Endodermal cell (in vitro differentiated cells): ENCODE data around the gene SPAG5. TPM values are rescaled to one million over a fixed set of nuclear protein-coding genes. Genes with fewer than 3 reads are reported as not detected.

Experiments used
- DNase-seq: peaks from one replicate; pipeline ENCODE4 v3.0.0-alpha.2; 2017
- H3K27ac ChIP-seq: 2 replicates; pipeline ENCODE4 v1.5.1; 2013; ENCODE audit warnings: mild to moderate bottlenecking, low read depth, low read length, moderate library complexity
- H3K27me3 ChIP-seq: 2 replicates; pipeline ENCODE4 v1.6.1; 2013; ENCODE audit warnings: mild to moderate bottlenecking, low read length, moderate library complexity; ENCODE audit not compliant: insufficient read depth, control insufficient read depth, poor library complexity, severe bottlenecking
- H3K36me3 ChIP-seq: 2 replicates; pipeline ENCODE4 v1.7.0; 2013; ENCODE audit warnings: mild to moderate bottlenecking, low read length, moderate library complexity; ENCODE audit not compliant: control insufficient read depth, insufficient read depth
- H3K4me1 ChIP-seq: one replicate; pipeline ENCODE4 v1.7.0; 2013; ENCODE audit warnings: low read length; ENCODE audit not compliant: control insufficient read depth, insufficient read depth
- H3K4me3 ChIP-seq: 2 replicates; pipeline ENCODE4 v1.5.1; 2013; ENCODE audit warnings: mild to moderate bottlenecking, low read length, moderate library complexity
- H3K9ac ChIP-seq: 2 replicates; pipeline ENCODE4 v1.6.1; 2013; ENCODE audit warnings: mild to moderate bottlenecking, low read length, moderate library complexity; ENCODE audit not compliant: poor library complexity, severe bottlenecking; ENCODE audit errors: extremely low read depth
- H3K9me3 ChIP-seq: 2 replicates; pipeline ENCODE4 v1.6.1; 2013; ENCODE audit warnings: mild to moderate bottlenecking, low read length, moderate library complexity; ENCODE audit not compliant: control insufficient read depth
- H3K27ac Mint-ChIP-seq: 2 replicates; pipeline ENCODE4 v1.8.0; 2020; ENCODE audit warnings: mixed read lengths
- H3K27me3 Mint-ChIP-seq: 2 replicates; pipeline ENCODE4 v1.8.0; 2021; ENCODE audit warnings: mild to moderate bottlenecking, mixed read lengths; ENCODE audit not compliant: insufficient read depth
- H3K36me3 Mint-ChIP-seq: 2 replicates; pipeline ENCODE4 v1.8.0; 2020; ENCODE audit warnings: low read depth, mixed read lengths
- H3K4me1 Mint-ChIP-seq: 2 replicates; pipeline ENCODE4 v1.8.0; 2020; ENCODE audit warnings: mixed read lengths
- H3K4me3 Mint-ChIP-seq: 2 replicates; pipeline ENCODE4 v1.8.0; 2020; ENCODE audit warnings: mild to moderate bottlenecking, moderate library complexity, mixed read lengths
- H3K9me3 Mint-ChIP-seq: 2 replicates; pipeline ENCODE4 v1.8.0; 2020; ENCODE audit warnings: mild to moderate bottlenecking, mixed read lengths
- CTCF ChIP-seq: fragments of 200-600 bp; sonication (generic); conservative IDR thresholded peaks from 2 replicates; pipeline ENCODE4 v1.5.0; 2021; ENCODE audit warnings: antibody characterized with exemption, mild to moderate bottlenecking
- WGBS, 2 experiments: methylation state at CpG; one replicate each; pipeline versions ENCODE4 v1.1.5 to v1.1.7; 2013; ENCODE audit warnings: missing lambda C conversion rate in 2 of 2, mixed read lengths in 1 of 2; ENCODE audit not compliant: insufficient coverage in 1 of 2, insufficient read length in 1 of 2; 5-methylcytosine and 5-hydroxymethylcytosine counted together
- total RNA-seq, 2 donors: library from RNA; stranded (reverse); fragmentation: NEBNext Ultra II Directional in 1 of 2; extraction: Animal tissue kit (Norgen Biotek cat#: 25700) in 1 of 2; gene quantifications; 2 replicates in 1 of 2; 3 replicates in 1 of 2; pipeline ENCODE4 v1.2.1, GENCODE V29; 2021

The SPAG5 gene
- total RNA-seq, 2 donors from 2014 or later, result 84.8 to 132 TPM

DNA sequence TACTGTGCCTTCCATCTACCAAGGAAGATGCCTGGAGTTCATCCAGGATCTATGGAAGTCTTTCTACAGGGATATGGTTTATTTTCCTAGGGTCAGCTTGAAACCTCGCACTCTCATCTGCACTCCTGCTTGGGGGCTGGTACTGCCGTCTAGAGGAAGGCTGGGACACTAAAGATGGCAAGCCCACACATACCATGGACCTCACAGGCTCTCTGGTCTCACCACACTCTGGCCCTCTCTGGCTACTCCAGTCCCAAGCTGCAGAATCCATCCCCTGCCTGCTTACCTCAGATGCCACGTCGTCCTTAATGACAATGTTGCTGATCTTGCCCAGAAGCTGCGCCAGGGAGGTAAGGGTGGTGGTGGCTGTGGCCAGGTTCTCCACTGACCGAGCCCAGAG is 44.3 kb downstream of the SPAG5 start:
- no peak for DNase-seq
- no peaks in the 10 kb centered on the region for H3K9me3 Mint-ChIP-seq
- Histone ChIP-seq H3K27ac (no peak overlapping the region), H3K4me3 (no peak overlapping the region), H3K9ac (no peak overlapping the region), H3K27me3 (no peaks in the 10 kb centered on the region), H3K4me1 (peaks cover 1% of the 10 kb centered on the region), H3K9me3 (no peaks in the 10 kb centered on the region), H3K36me3 (peaks cover 50% of the 10 kb centered on the region)
- H3K27me3 Mint-ChIP-seq, result no peaks in the 10 kb centered on the region
- H3K27ac Mint-ChIP-seq, result no peak overlapping the region
- peaks cover 18% of the 10 kb centered on the region for H3K4me1 Mint-ChIP-seq
- peaks cover 47% of the 10 kb centered on the region for H3K36me3 Mint-ChIP-seq
- TF ChIP-seq CTCF, result no peak
- 95 to 98% methylated on average over 6 of the region's 6 CpGs for WGBS, 2 experiments
- no peak overlapping the region for H3K4me3 Mint-ChIP-seq

DNA sequence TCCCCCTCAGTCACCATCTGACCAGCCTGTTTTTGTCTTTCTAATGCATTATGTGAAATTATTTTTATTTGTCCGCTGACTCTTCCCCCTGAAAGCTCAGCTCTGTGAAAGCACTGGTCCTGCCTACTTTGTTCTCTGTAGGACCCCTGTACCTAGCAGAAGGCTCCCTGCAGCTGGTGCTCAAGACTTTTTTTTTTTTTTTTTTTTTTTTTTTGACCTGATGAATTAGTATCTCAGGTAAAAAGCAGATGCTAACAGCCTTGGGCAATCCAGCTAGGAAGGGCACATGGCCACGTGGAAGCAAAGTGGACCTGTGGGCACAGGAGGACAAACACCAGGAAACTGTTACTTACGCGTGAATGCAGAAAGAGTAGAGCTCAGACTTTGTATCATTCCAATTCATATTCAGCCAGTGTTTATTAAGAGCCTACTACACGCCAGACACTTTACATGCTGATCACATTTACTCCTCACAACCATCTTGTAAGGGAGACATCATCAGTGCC is 45.8 kb downstream of the SPAG5 start:
- Mint-ChIP-seq H3K27ac (no peak overlapping the region), H3K4me1 (peaks cover 24% of the 10 kb centered on the region), H3K4me3 (peak overlapping the region; percentile 85), H3K9me3 (no peaks in the 10 kb centered on the region), H3K36me3 (peaks cover 41% of the 10 kb centered on the region), H3K27me3 (no peaks in the 10 kb centered on the region)
- Histone ChIP-seq H3K27me3 (no peaks in the 10 kb centered on the region), H3K4me1 (peaks cover 4% of the 10 kb centered on the region), H3K9ac (no peak overlapping the region), H3K9me3 (no peaks in the 10 kb centered on the region), H3K4me3 (peak overlapping the region; percentile 86), H3K27ac (peak overlapping the region; percentile 33), H3K36me3 (peaks cover 42% of the 10 kb centered on the region)
- no peak for TF ChIP-seq CTCF
- WGBS, 2 experiments, result 84% methylated on average over 4 to 5 of the region's 5 CpGs
- no peak for DNase-seq

GRCh38 chr17:28552176-28552999 is 46.4 kb downstream of the SPAG5 start, which contains the start of gene UNC119:
TSS of gene UNC119 (minus strand) at chr17:28552624. CDS start at chr17:28552557, 67 bp downstream.
- Histone ChIP-seq H3K4me3 (peak within 1 kb of the TSS; percentile 86), H3K27me3 (no peaks in the 10 kb centered on the region), H3K36me3 (peaks cover 37% of the 10 kb centered on the region), H3K9me3 (no peaks in the 10 kb centered on the region), H3K4me1 (peaks cover 4% of the 10 kb centered on the region), H3K9ac (peak within 1 kb of the TSS; percentile 32), H3K27ac (peak within 1 kb of the TSS; percentile 33)
- 0% methylated on average over 12 to 64 of the region's 67 CpGs for WGBS, 2 experiments
- Mint-ChIP-seq H3K4me1 (peaks cover 27% of the 10 kb centered on the region), H3K36me3 (peaks cover 39% of the 10 kb centered on the region), H3K9me3 (no peaks in the 10 kb centered on the region), H3K27ac (peak within 1 kb of the TSS; percentile 87), H3K27me3 (no peaks in the 10 kb centered on the region), H3K4me3 (peak within 1 kb of the TSS; percentile 85)
- no peak for TF ChIP-seq CTCF
- peak; percentile 96 for DNase-seq
